Activated CD4-positive, alpha-beta T cell treated with anti-CD3 and anti-CD28 coated beads, Interleukin-10, Interleukin-2, amounts not matched to agents 100 ng/mL and 50 ng/mL, durations not matched to agents 16 hours and 8 hours (primary cell): ENCODE results near the gene MEAK7.

Experiments used
- DNase-seq: peaks from one replicate; pipeline ENCODE4 v3.0.0-alpha.2; 2020

Gene MEAK7

GRCh38 chr16:84462296-84463210, 41.9 kb downstream of the MEAK7 start:
- DNase-seq = no peak

DNA sequence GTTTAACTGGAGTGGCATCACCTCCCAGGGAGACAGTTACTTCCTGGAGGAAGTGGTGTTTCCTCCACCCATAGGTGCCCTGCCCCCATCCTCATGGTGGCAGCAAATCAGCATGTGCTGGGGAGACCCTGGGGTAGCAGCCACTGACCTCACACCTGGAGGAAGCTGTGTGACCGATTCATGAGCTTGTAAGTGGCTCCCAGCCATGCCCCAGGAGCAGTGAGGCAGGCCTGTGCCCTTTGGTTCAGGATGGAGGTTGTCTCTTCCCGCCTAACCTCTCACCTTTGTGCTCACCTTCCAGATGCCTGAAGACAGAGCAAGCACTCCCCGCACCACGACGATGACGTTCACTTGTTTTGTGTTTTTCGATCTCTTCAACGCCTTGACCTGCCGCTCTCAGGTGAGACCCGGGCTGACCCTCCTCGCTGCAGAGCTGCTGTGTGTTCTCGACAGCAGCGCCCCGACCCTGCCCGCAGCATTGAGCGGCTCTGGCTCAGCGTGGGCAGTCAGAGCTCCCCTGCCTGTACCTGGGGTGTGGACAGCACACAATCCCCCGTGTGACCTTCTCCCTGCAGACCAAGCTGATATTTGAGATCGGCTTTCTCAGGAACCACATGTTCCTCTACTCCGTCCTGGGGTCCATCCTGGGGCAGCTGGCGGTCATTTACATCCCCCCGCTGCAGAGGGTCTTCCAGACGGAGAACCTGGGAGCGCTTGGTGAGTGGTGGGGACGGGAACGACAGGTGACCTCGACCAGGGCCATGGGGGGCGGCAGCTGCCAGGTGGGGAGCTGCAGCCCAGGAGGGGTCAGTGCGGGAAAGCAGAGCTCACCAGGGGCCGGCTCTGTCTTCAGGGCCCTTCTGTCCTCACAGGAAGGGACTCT, 42.8 kb downstream of the MEAK7 start:
- DNase-seq = no peak

GRCh38 chr16:84461029-84461412, 43.4 kb downstream of the MEAK7 start:
- DNase-seq = no peak

DNA sequence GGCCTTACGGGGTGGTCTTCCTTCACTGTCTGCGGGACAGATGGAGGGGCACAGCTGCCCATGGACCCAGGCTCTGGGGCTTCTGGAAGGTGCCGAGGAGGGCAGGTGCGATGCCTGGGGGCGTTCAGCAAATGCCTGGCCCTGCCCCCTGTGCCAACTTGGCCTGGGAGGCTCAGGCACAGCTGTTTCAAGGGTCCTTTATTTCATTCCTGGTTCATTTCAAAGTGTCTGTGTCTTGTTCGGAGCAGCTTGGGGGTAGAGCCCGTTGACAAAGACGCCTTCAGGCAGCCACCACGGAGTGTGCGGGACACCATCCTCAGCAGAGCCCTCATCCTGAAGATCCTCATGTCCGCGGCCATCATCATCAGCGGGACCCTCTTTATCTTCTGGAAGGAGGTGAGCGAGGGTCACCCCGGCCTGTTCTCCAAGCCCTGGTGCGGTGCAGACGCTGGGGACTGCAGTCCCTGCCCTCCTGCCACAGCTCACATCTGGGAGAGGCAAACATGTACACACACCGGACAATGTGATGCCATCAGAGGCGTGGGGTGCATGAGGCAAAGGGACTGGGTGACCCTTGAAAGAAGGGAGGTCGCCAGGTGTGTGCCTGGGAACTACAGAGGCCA, 43.9 kb downstream of the MEAK7 start:
- DNase-seq = no peak

DNA sequence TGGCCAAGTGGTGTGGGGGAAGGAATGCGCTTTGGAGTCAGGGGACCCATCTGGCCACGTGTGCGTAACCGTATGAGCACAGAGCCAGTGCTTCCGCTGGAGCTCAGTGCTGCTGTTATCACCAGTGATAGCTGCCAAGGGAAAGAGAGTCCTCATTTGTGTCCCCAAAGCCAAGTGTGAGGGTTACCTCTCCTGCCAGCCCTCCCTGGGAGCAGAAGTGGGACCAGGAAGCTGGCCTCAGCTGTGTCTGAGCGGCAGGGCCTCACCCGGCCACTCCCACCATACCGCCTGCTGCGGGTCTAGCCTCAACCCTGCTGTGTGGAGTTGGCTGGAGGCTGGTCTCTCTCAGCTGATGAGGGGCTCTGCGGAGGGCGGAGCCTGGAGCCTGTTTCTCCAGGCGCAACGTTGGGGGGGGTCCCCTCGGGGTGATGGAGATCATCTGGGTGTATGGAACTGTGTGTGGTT, 44.5 kb downstream of the MEAK7 start:
- no peak for DNase-seq

GRCh38 chr16:84459533-84459894, 44.9 kb downstream of the MEAK7 start:
- no peak for DNase-seq

DNA sequence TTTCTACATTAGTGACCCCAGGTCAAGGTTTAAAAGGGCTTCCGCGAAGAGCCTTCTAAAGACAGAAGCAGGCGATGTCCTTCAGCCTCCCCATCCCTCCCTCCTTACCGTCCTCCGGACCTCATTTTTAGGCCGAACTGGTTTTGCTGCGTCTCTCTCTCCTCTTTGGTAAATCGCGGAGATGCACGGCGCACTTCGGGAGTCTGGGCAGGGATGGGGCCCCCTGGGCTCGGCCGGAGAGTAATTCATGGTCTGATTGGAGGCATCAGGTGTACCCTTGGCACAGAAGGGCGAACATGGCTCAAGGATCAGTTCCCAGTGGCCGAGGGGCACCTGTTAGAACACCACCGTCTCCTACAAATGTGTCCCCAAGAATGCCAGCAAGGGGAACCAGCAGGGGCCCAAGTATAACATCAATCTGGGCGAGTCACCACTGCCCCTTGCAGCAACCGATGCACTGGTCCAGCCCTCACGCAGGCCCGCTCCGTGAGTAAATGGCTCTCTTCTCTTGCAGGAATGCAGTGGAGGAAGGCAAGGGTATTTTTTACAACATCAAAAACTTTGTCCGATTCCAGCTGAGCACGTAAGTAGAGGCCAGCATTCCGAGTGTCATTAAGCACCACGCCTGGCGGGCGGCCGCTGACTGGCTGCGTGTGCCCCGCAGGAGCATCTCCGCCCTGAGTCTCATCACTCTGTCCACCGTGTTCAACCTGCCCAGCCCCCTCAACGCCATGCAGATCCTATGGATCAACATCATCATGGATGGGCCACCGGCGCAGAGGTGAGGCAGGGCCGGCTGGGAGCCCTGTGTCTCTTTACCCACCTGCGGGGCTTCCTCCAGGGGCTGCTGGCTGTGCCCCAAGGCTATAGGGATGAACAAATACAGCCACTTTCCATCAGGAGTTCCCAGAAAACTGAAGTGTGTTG, 45.6 kb downstream of the MEAK7 start:
- DNase-seq = no peak

GRCh38 chr16:84455031-84455430, 49.4 kb downstream of the MEAK7 start:
- no peak for DNase-seq
